B cell (primary cell): Measurements from ENCODE around the gene NFAM1. TPM values are rescaled to one million over a fixed set of nuclear protein-coding genes. Genes with fewer than 3 reads are reported as not detected.

Experiments
- ATAC-seq: fragments of 200-7000 bp; cut with Tn5 transposase; one replicate; pipeline ENCODE4 v1.10.0; 2021; ENCODE audit warnings: low read depth, mild to moderate bottlenecking, moderate number of reproducible peaks, moderate library complexity
- CTCF ChIA-PET: fragments of 350-600 bp; sonication (Branson Sonifier 250); formaldehyde crosslinking; loops from one replicate; lab custom pipeline; 2021; ENCODE audit warnings: antibody characterized with exemption, inconsistent platforms; lab: Charles Lee
- POLR2A ChIA-PET: fragments of 350-600 bp; sonication (Branson Sonifier 250); formaldehyde crosslinking; loops from one replicate; lab custom pipeline; 2021; ENCODE audit warnings: antibody characterized with exemption; lab: Charles Lee
- DNase-seq: peaks from one replicate; pipeline ENCODE4 v3.0.0; 2013
- H2AFZ ChIP-seq: 2 replicates; pipeline ENCODE4 v1.6.1; 2012; ENCODE audit warnings: mild to moderate bottlenecking, low read depth, low read length; ENCODE audit not compliant: insufficient read depth, poor library complexity, severe bottlenecking
- H3K27ac ChIP-seq, 2 donors: 1 replicate in 1 of 2; 2 replicates in 1 of 2; pipeline ENCODE4 v1.5.1; 2012 to 2013; ENCODE audit warnings: low read length in 2 of 2, mild to moderate bottlenecking in 2 of 2, moderate library complexity in 1 of 2
- H3K27me3 ChIP-seq, 4 experiments: fragments of 200-600 bp in 1 of 4; sonication (generic) in 1 of 4; replicated peaks in 1 of 4; 1 replicate in 2 of 4; 2 replicates in 2 of 4; pipeline versions ENCODE4 v1.6.1 to v1.7.0; 2013 to 2016; ENCODE audit warnings: low read length in 3 of 4, mild to moderate bottlenecking in 2 of 4, mixed read lengths in 1 of 4, moderate library complexity in 1 of 4; ENCODE audit not compliant: insufficient read depth in 4 of 4, control insufficient read depth in 3 of 4; ENCODE audit errors: control extremely low read depth in 1 of 4
- H3K36me3 ChIP-seq, 2 experiments: replicated peaks in 1 of 2; 1 replicate in 1 of 2; 2 replicates in 1 of 2; pipeline versions ENCODE4 v1.6.1 to v1.7.1; 2013; ENCODE audit warnings: low read length in 1 of 2; ENCODE audit not compliant: insufficient read depth in 2 of 2, control insufficient read depth in 1 of 2; ENCODE audit errors: control extremely low read depth in 1 of 2, extremely low read depth in 1 of 2
- H3K4me1 ChIP-seq, 2 donors: fragments of 200-600 bp in 1 of 2; sonication (generic) in 1 of 2; 1 replicate in 1 of 2; 2 replicates in 1 of 2; pipeline versions ENCODE4 v1.5.1 to v1.6.1; 2013 to 2017; ENCODE audit warnings: low read length in 2 of 2; ENCODE audit not compliant: control insufficient read depth in 2 of 2, insufficient read depth in 2 of 2
- H3K4me2 ChIP-seq: replicated peaks from 2 replicates; pipeline ENCODE3; 2012; ENCODE audit warnings: mild to moderate bottlenecking, low read depth, low read length; ENCODE audit not compliant: poor library complexity, severe bottlenecking
- H3K4me3 ChIP-seq, 5 experiments: fragments of 200-600 bp in 1 of 5; sonication (generic) in 1 of 5; 1 replicate in 3 of 5; 2 replicates in 2 of 5; pipeline versions ENCODE4 v1.5.1 to v1.7.0; 2011 to 2016; ENCODE audit warnings: low read length in 4 of 5, mild to moderate bottlenecking in 4 of 5, low read depth in 2 of 5, control low read depth in 1 of 5, moderate library complexity in 1 of 5; ENCODE audit not compliant: insufficient read depth in 1 of 5; ENCODE audit errors: control extremely low read depth in 1 of 5, extremely low read depth in 1 of 5
- H3K79me2 ChIP-seq: fragments of 200-600 bp; sonication (generic); one replicate; pipeline ENCODE4 v1.6.0; 2016; ENCODE audit warnings: low read length; ENCODE audit not compliant: control insufficient read depth, insufficient read depth
- H3K9ac ChIP-seq: fragments of 200-600 bp; sonication (generic); 2 replicates; pipeline ENCODE4 v1.6.1; 2017; ENCODE audit warnings: mild to moderate bottlenecking, low read length, moderate library complexity
- H3K9me3 ChIP-seq, 3 donors: one replicate each; pipeline versions ENCODE4 v1.6.1 to v1.7.1; 2013; ENCODE audit warnings: low read length in 2 of 3; ENCODE audit not compliant: control insufficient read depth in 2 of 3, insufficient read depth in 1 of 3; ENCODE audit errors: control extremely low read depth in 1 of 3
- H4K20me1 ChIP-seq: 2 replicates; pipeline ENCODE4 v1.6.0; 2012; ENCODE audit warnings: mild to moderate bottlenecking, low read length; ENCODE audit not compliant: insufficient read depth, control insufficient read depth, poor library complexity, severe bottlenecking
- H3K27ac Mint-ChIP-seq: one replicate; pipeline ENCODE4 v1.8.0; 2021; ENCODE audit warnings: mixed read lengths
- H3K27me3 Mint-ChIP-seq: one replicate; pipeline ENCODE4 v1.8.0; 2021; ENCODE audit warnings: mixed read lengths
- H3K4me1 Mint-ChIP-seq: one replicate; pipeline ENCODE4 v1.8.0; 2021; ENCODE audit warnings: mixed read lengths
- H3K4me3 Mint-ChIP-seq: one replicate; pipeline ENCODE4 v1.8.0; 2021; ENCODE audit warnings: mixed read lengths
- H3K9me3 Mint-ChIP-seq: one replicate; pipeline ENCODE4 v1.8.0; 2022; ENCODE audit warnings: mixed read lengths; ENCODE audit not compliant: insufficient read depth
- EZH2 ChIP-seq: IDR thresholded peaks from 2 replicates; pipeline ENCODE4 v1.6.1; 2012; ENCODE audit warnings: borderline replicate concordance, low read depth, mild to moderate bottlenecking, moderate library complexity, low read length; ENCODE audit not compliant: insufficient read depth, poor library complexity, severe bottlenecking
- WGBS: methylation state at CpG from one replicate; pipeline ENCODE4 v1.1.5; 2013; ENCODE audit warnings: missing lambda C conversion rate; ENCODE audit not compliant: insufficient coverage; 5-methylcytosine and 5-hydroxymethylcytosine counted together
- intact Hi-C: fragments of 100-400 bp; cut with micrococcal nuclease; formaldehyde crosslinking; loops from one replicate; pipeline ENCODE4 v1.10.0; 2022
- polyA plus RNA-seq: library from polyadenylated mRNA; depleted of rRNA; stranded (reverse); fragments of >200 nt; gene quantifications from 2 replicates; pipeline ENCODE4 v1.2.3, GENCODE V29; 2012
- total RNA-seq, 2 donors: library from RNA; stranded (reverse); fragments of 120-200 nt in 1 of 2; gene quantifications; 1 replicate in 1 of 2; 2 replicates in 1 of 2; pipeline versions ENCODE4 v1.2.3 to v1.2.4, GENCODE V29; 2013 to 2022
- TF ChIP-seq, protein P1 (sequence below): fragments of 200-600 bp; IDR thresholded peaks from one replicate; pipeline ENCODE4 v1.8.0; 2022; ENCODE audit warnings: antibody characterized with exemption, mild to moderate bottlenecking

Gene NFAM1
- total and polyA plus RNA-seq, 2 donors (not counting 1 experiment from before 2014, with no cell fraction given), result 0.27 to 0.52 TPM

DNA sequence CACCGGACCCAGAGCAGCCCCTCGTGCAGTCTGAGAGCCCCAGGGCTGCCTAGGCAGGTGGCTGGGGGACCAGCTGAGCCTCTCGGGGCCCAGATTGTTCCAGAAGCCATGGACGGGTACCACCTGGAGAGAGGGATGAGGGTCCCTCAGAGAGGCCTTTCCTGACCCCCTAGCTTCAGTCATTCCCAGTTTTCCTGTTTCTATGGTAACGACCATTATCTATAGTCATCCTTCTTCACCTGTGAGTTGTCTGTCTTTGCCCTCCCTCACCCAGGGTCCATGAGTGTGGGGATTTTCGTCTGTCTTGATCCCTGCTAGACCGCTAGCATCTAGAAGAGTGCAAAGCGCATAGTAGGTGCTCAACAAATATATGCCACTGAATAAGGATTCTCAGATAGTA is 85.5 kb downstream of the NFAM1 start:
- no peak for TF ChIP-seq EZH2
- TF ChIP-seq, protein P1, sequence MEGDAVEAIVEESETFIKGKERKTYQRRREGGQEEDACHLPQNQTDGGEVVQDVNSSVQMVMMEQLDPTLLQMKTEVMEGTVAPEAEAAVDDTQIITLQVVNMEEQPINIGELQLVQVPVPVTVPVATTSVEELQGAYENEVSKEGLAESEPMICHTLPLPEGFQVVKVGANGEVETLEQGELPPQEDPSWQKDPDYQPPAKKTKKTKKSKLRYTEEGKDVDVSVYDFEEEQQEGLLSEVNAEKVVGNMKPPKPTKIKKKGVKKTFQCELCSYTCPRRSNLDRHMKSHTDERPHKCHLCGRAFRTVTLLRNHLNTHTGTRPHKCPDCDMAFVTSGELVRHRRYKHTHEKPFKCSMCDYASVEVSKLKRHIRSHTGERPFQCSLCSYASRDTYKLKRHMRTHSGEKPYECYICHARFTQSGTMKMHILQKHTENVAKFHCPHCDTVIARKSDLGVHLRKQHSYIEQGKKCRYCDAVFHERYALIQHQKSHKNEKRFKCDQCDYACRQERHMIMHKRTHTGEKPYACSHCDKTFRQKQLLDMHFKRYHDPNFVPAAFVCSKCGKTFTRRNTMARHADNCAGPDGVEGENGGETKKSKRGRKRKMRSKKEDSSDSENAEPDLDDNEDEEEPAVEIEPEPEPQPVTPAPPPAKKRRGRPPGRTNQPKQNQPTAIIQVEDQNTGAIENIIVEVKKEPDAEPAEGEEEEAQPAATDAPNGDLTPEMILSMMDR, result no peak
- Mint-ChIP-seq H3K9me3 (peaks cover 3% of the 10 kb centered on the region), H3K4me3 (no peak overlapping the region), H3K27me3 (peaks cover 32% of the 10 kb centered on the region), H3K4me1 (peaks cover 8% of the 10 kb centered on the region), H3K27ac (no peak overlapping the region)
- H3K9me3 ChIP-seq, result peaks cover 0 to 5% (median 0%) of the 10 kb centered on the region in 3 donors
- no peaks in the 10 kb centered on the region for H3K36me3 ChIP-seq
- H3K9ac ChIP-seq, result no peak overlapping the region
- peaks cover 0 to 45% (median 19%) of the 10 kb centered on the region in 4 experiments for H3K27me3 ChIP-seq
- no peak overlapping the region for H2AFZ ChIP-seq
- no peak for DNase-seq
- ATAC-seq, result no peak
- ChIA-PET POLR2A (no interaction called here), CTCF (no interaction called here)
- H3K4me3 ChIP-seq, result no peak overlapping the region
- WGBS, result 96% methylated on average over 5 of the region's 8 CpGs
- peaks cover 4 to 8% of the 10 kb centered on the region in 2 donors for H3K4me1 ChIP-seq
- H3K27ac ChIP-seq, result no peak overlapping the region
- intact Hi-C loops, result no loop called here
- H3K4me2 ChIP-seq, result no peak overlapping the region
- H4K20me1 ChIP-seq, result no peaks in the 10 kb centered on the region
- no peaks in the 10 kb centered on the region for H3K79me2 ChIP-seq

DNA sequence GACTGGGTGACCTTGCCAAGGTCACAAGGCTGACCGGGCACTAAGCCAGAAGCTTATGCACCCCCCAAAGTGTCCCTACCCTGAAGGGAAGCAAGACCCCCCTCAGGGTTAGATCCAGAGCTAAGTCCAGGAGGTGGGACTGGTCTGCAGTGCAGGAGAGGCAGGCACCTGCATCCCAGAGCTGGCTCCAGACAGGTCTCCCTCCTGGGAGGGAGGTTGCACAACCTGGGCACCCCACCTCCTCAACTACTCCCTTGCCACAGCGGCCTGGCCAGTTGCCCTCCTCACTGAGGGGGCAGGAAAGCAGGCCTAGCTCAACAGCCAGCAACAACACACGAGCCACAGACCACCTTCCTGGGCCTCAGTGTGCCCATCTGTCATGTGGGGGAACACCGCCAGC is 86.7 kb downstream of the NFAM1 start:
- Histone ChIP-seq H2AFZ (no peak overlapping the region), H3K4me2 (no peak overlapping the region), H3K9me3 (peaks cover 0 to 5% (median 0%) of the 10 kb centered on the region in 3 donors), H4K20me1 (no peaks in the 10 kb centered on the region), H3K4me1 (peaks cover 4 to 12% of the 10 kb centered on the region in 2 donors), H3K27ac (no peak overlapping the region), H3K79me2 (no peaks in the 10 kb centered on the region), H3K4me3 (no peak overlapping the region), H3K27me3 (peaks cover 0 to 49% (median 22%) of the 10 kb centered on the region in 4 experiments), H3K9ac (no peak overlapping the region), H3K36me3 (no peaks in the 10 kb centered on the region)
- DNase-seq, result no peak
- 93% methylated on average over 3 of the region's 4 CpGs for WGBS
- POLR2A ChIA-PET, result no interaction called here
- H3K4me1 Mint-ChIP-seq, result peaks cover 10% of the 10 kb centered on the region
- no peak for ATAC-seq
- no peak overlapping the region for H3K27ac Mint-ChIP-seq
- H3K4me3 Mint-ChIP-seq, result peak overlapping the region; percentile 34
- H3K9me3 Mint-ChIP-seq, result peaks cover 3% of the 10 kb centered on the region
- no peak for TF ChIP-seq EZH2
- TF ChIP-seq, protein P1, result no peak
- intact Hi-C loops, result no loop called here
- peaks cover 33% of the 10 kb centered on the region for H3K27me3 Mint-ChIP-seq
- CTCF ChIA-PET, result interaction anchor here (0.7 kb wide), 1 partner anchor 175 kb away, joined by 4 read pairs; no protein-coding TSS in a partner anchor
